ENCODE measurements around the gene MSX2. TPM values are rescaled to one million over a fixed set of nuclear protein-coding genes. Genes with fewer than 3 reads are reported as not detected.

The MSX2 gene
- total and polyA plus RNA-seq, 9 of the 15 experiments (the other 6 are each of a cell fraction or from before 2014, with no cell fraction given) = not detected

GRCh38 chr5:174751154-174752000 is 27.0 kb downstream of the MSX2 start (continued):
- TF ChIP-seq SETDB1 (IDR thresholded peaks at IDR 0.05; ENCODE audit: low read length) = no peak
- no peak for TF ChIP-seq CBFA2T2 (conservative IDR thresholded peaks at IDR 0.05)
- no peak for TF ChIP-seq ZBTB43 (CRISPR knock-in tag; IDR thresholded peaks at IDR 0.05)

GRCh38 chr5:174752121-174752520 is 27.7 kb downstream of the MSX2 start:
- intact Hi-C loops (cut with micrococcal nuclease) = no loop called here
- no peaks in the 10 kb centered on the region for H3K79me2 ChIP-seq (ENCODE audit: control insufficient read depth, insufficient read depth, low read length)
- H3K36me3 ChIP-seq (ENCODE audit: control insufficient read depth, insufficient read depth, low read length) = no peaks in the 10 kb centered on the region
- FAIRE-seq = no peak
- no peaks in the 10 kb centered on the region for H4K20me1 ChIP-seq (replicated peaks; ENCODE audit: control insufficient read depth, insufficient read depth, low read length)
- H3K9me3 ChIP-seq (replicated peaks; ENCODE audit: control insufficient read depth, insufficient read depth, low read depth, low read length) = no peaks in the 10 kb centered on the region
- WGBS (ENCODE audit: insufficient coverage, low coverage, missing lambda C conversion rate) = 2% methylated on average over 5 of the region's 5 CpGs
- H2AFZ ChIP-seq (ENCODE audit: low read depth, low read length) = no peak overlapping the region
- TF ChIP-seq ZNF277 (CRISPR knock-in tag; IDR thresholded peaks at IDR 0.05; ENCODE audit: borderline replicate concordance) (no peak), POLR2H (tag; IDR thresholded peaks at IDR 0.05; ENCODE audit: low read depth) (no peak), CREB1 (IDR thresholded peaks at IDR 0.05) (no peak), CREB1 (CRISPR knock-in tag; IDR thresholded peaks at IDR 0.05) (no peak), ZBTB26 (CRISPR knock-in tag; IDR thresholded peaks at IDR 0.05) (no peak), KLF1 (tag; IDR thresholded peaks at IDR 0.05) (no peak), HDAC1 (IDR thresholded peaks at IDR 0.05) (no peak), ZNF449 (CRISPR knock-in tag; IDR thresholded peaks at IDR 0.05) (no peak), ZFPM2 (CRISPR knock-in tag; IDR thresholded peaks at IDR 0.05) (no peak), KAT8 (IDR thresholded peaks at IDR 0.05; ENCODE audit: low read depth) (no peak), SRSF7 (optimal IDR thresholded peaks at IDR 0.05; ENCODE audit: low read depth, low read length) (no peak), ZNF3 (CRISPR knock-in tag; IDR thresholded peaks at IDR 0.05) (no peak), ZNF444 (CRISPR knock-in tag; IDR thresholded peaks at IDR 0.05) (no peak), RBM25 (IDR thresholded peaks at IDR 0.05; ENCODE audit: low read depth, low read length, severe bottlenecking) (no peak)
- DNase-seq (ENCODE audit: extremely low read depth in 1 of 4, low spot score in 3 of 4) = no peak
- no peak overlapping the region for H3K27ac ChIP-seq (ENCODE audit: extremely low read depth, low read depth, low read length)
- no peak overlapping the region for H3K4me2 ChIP-seq (ENCODE audit: insufficient read depth, low read length)
- no peaks in the 10 kb centered on the region for H3K9me1 ChIP-seq (ENCODE audit: control insufficient read depth, insufficient read depth, low read length)
- peaks cover 11 to 35% of the 10 kb centered on the region in 2 experiments; a peak in 3 of 5 replicates for H3K27me3 ChIP-seq (ENCODE audit: control insufficient read depth in 2 of 2, insufficient read depth in 2 of 2, low read length in 2 of 2)
- ATAC-seq = no peak
- H3K4me3 ChIP-seq = no peak overlapping the region
- BruUV-seq (replicated peaks) = no TSS peak
- ChIA-PET CTCF (ENCODE audit: low intra/inter-chr PET ratio) (no interaction called here), POLR2A (no interaction called here)
- H3K9ac ChIP-seq (ENCODE audit: insufficient read depth in 1 of 2, low read depth in 2 of 2, low read length in 2 of 2) = no peak overlapping the region
- in situ Hi-C loops (cut with MboI) = no loop called here
- H3K4me1 ChIP-seq (replicated peaks in 1 of 2; ENCODE audit: control insufficient read depth in 2 of 2, insufficient read depth in 2 of 2, low read length in 2 of 2) = peaks cover 0 to 9% of the 10 kb centered on the region in 2 experiments; a peak in 1 of 5 replicates
